HS-27A (cell line): ENCODE results near the gene CHI3L2.
"Not testable (repeated sequence)": the region's sequence is repeated elsewhere in the genome, so short reads cannot be mapped to it uniquely, and the experiment has no call there.

ENCODE experiments used
- DNase-seq: peaks from one replicate; pipeline ENCODE4 v3.0.0-alpha.2; 2012; ENCODE audit warnings: low read depth, missing footprints

The CHI3L2 gene

DNA sequence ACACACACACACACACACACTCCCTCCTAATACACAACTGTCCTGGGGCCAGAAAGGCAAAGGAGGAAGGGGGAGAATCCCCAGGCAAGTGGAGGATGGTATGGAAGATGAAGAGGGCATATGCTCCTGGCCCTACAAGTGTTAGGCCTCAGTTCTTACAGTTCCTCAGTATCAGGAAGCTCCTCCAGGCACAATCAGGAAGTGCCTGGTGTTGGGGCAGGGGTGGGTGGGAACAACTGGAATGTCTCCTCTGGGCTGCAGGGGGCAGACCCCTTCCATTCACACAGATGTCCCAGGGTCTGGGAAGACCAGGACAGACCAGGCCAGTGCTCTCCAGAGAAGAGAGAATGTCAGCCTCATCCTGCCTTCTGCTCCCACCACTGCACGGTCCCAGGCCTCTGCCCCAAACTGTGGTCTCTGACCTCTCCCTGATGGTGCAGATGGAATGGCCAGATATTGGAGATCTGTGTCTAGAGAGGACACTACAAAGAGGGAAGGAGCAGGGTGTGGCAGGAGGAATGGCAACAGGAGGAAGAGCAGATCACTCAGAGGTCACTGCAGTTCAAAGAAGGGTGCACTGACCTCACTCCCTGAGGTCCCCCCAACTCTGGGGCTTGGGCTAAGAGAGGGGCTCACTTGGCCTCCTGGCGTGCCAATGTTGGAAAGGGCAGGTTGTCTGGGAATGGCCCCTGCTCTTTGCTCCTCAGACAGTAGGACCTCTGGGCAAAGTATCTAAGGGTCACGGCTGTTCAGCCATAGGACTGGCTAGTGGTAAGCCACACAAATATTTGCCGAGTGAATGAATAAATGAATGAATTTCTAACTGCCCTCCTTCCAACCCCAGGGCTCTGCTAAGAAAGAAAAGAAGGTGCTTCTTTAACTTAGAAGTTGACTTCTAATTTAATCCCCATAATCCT, 24.5 kb upstream of the CHI3L2 start:
- no peak for DNase-seq

DNA sequence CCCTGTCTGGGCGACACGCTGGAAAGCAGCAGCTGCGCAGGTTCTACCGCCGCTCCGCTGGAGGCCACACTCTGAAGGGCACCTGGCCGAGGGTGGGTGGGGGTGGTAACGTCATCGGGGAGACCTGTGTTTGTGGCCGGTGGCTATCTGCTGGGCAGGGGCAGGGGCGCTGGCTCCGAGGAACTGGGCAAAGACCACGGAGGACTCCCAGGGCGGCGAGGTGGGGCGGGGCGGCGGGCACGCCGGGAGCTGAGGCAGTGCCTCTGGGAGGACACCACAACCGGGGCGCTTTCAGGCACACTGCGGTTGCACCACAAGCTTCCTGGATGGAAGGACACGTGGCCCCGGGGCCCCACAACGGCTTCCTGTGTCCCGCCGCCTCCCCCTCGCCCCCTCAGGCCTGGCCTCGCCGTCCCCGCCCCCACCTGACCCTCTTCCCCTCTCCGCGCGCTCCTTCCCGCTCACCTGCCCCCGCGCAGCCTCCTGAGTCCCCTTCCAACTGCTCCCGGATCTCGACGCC, 23.8 kb upstream of the CHI3L2 start:
- no peak for DNase-seq

DNA sequence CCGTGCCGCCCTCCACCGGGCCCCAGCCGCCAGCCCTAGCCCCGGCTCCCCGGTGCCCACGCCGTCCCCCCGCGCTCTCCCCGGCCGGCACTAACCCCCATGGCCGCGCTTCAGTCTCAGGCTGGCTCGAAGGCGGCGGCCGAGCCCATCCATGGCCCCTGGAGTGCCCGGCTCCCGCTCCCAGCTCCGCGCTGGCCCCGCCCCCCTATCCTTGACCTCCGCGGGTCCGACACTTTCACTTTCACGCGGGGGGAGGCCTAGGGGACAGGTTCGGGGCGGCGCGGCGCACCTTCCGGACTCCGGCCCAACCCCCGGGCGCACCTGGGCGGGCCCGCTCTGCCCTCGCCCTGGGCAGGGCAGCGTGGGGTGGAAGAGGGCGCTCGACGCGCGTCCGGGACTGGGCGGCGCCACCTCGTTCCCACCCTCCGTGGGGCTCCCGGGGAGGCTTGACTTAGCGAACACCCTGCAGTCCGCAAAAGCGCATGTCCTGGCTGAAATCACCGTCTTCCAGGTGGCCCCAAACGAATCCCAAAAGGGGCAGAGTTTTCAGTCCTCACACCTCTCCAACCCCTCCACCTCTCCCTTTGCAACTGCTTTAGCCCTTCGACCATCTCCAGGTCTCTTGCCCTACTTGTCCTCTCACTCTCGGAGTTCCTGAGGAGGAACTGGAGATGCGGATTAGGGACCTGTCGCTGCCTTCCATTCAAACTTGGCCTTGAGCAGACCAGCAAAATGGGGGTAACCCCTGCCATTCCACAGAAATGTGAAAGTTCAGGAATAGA, 23.1 kb upstream of the CHI3L2 start:
- DNase-seq = no peak

DNA sequence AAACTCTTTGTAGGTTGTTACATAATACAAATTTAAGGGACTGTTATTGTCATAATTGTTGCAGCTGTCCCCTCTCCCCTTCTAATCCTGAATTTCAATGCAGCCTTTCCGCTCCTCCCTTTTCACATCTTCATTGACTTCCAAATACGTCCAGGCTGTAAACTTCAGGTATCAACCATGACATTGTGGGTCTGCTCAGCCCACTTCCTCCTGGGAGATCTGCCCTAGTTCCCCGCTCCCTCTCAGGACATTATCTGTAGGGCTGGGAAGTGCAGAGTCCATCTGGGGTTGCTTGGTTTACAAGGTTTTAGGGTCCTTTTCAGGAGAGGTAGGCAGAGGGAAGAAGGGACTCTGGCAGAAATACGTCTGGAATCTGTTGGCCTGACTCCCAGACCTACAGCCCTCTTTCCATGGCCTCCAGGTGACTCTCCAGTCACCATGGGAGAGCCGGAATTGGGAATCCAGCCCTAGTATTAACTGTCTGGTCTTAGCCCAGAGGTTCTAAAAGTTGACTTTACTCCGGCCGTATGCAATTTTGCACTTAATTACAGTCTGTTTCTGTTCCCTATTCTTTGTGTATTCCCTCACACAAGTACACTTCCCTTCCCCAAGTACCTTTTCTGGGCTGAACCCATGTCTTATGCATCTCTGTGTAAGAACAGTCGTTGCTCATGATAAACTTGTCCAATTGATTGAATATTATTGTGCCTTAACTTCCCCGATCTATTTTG, 22.4 kb upstream of the CHI3L2 start:
- DNase-seq = no peak

DNA sequence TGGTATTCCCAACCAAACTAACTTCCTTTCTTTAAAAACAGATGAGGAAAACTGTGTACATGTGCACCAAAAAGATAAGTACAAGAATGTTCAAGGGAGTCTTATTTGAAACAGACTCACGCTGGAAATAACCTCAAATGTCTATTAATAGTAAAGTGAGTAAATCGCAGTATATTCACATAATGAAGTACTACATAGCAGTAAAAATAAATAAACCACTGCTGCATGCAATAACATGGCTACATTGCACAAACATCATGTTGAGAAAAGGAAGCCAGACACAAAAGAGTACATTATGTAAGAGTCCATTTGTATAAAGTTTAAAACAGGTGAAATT, 21.8 kb upstream of the CHI3L2 start:
- no peak for DNase-seq

DNA sequence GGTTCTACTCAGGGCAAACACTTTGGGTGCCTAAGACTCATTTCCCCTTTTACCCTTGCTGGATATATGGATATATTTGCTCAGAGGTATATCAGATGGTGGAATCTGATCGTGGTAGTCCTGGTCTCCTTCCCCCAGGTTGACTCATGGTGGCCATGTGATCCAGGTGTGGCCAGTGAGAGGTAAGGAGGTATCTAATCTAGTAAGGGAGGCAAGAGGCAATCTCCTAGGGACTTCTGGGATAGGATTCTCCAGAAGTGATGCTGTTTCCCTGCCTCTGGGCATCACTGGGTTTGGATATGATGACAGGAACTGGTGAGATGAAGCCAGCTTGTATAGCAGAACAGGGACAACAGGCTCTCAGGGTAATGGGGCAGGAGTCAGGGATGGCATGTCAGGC, 18.6 kb upstream of the CHI3L2 start:
- no peak for DNase-seq

DNA sequence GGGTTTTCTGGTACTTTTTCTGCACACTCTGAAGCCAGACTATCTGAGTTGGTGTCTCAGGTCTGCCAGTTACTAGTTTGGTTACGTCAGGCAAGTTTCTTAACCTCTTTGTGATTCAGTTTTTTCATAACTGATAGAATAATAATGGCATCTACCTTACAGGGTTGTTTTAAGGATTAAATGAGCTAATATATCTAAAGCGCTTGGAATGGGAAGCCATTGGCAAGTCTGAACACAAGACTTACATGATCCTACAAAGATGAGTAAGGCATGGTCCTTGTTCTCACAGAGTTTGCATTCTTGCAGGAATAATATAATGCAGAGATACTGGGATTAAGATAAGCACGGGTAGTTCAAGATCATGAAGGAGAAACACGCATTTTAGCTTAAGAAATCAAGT, 17.9 kb upstream of the CHI3L2 start:
- no peak for DNase-seq

DNA sequence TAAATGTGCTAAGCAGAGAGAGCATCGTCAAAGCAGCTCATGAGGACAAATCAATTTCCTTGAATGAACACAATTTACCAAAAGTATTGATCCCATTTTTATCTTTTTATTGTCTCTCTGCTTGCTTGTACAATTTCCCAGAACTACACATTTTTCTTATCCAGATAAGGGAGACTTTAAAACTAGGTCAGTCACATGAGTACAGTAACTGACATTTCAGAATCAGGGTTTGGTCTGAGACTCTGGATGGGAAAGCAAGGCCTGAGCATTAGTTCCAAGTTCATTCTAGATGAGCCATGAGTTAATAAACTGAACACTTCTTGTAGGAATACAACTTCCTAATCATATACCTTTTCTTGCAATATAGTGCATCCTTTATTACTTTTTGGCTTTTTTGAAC, 15.6 kb upstream of the CHI3L2 start:
- DNase-seq = no peak

DNA sequence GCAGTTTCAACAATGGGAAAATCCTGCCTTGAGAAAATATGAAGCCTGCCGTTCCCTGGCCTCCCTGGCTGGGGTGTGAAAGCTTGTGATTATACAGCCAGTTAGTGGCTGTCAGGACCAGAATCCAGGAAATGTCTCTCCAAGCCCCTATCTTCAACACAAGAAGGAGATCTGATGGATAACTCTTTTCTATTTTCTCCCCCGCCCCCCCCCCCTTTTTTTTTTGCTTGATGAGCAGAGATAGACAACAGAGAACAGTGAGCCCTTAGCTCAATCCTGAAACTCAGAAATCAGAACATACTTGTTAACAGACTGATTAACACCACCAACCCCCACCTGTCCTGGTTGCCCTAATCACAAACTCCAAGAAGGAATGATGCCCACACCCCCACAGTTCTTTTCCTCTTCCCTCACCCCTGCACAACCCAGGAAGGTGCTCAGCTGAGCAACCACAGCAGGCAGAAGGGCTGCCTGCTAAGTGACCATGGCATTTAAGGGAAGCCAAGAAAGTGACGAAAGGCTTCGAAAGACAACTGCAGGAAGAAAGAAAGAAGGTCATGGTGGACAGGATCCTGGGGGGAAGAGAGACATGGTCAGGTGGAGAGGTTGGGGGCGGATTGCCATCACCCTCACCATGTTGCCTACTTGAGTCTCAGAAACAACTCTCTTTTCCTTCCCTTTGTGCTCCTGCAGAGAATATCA, 14.7 kb upstream of the CHI3L2 start:
- DNase-seq = no peak

DNA sequence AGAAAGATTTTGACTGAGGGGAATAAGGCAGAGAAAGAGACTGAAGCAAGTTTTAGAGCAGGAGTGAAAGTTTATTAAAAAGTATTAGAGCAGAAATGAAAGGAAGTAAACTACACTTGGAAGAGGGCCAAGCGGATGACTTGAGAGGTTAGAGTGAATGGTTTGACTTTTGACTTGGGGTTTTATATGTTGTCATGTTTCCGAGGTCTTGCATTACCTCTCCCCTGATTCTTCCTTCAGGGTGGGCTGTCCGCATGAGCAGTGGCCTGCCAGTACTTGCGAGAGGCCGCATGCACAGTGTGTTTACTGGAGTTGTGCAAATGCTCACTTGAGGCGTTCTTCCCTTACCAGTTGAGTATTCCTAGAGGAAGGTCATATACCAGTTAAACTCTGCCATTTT, 14.1 kb upstream of the CHI3L2 start:
- DNase-seq = no peak

DNA sequence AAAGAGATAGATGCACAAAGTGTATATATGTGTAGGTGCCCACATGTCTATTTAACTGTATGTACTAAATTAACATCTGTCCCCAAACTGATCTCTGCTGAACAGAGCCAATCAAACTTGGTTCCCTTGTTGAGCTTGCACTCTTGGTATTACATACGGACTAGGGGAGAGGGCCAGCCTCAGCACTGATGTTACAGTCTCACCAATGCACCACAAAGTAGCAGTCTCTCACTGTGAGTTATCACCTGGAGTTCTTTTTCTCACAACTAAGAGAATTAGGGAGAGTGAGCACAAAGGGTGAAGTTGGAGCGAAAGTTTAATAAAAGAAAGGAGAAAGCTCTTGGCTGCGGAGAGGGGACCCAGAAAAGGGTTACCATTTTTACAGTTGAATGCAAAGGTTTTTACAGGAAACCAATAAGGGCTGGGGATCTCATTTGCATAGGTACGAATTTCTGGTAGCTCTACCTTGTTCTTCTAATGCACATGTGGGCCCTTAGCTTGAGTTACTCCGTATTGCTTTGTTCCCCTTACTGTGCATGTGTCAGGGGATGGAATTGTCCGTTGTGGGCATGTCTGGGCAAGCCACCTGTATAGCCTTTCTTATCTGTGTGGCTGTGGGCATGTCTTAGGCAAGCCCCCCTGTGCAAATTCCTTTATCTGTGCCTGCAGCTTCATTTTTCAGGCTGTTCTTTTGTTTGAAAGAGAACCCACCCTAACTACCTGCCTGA, 13.3 kb upstream of the CHI3L2 start:
- no peak for DNase-seq

DNA sequence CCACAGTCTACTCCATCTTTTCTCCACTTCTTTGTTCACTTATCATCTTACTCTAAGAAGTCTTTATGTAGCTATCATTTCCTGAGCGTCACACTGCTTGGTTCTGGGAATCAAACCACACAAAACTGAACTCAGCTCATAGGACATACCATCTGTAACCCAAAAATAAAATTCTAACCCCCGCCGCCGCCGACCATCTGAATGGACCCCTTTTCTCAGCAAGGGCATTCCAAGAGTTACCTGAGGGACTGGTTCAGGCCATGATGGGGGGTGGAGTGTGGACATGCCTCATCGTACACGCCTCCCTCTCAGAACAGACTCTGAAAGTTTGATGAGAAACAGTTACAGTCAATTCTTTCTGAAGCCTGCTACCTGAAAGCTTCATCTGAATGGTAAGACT, 12.6 kb upstream of the CHI3L2 start:
- no peak for DNase-seq

DNA sequence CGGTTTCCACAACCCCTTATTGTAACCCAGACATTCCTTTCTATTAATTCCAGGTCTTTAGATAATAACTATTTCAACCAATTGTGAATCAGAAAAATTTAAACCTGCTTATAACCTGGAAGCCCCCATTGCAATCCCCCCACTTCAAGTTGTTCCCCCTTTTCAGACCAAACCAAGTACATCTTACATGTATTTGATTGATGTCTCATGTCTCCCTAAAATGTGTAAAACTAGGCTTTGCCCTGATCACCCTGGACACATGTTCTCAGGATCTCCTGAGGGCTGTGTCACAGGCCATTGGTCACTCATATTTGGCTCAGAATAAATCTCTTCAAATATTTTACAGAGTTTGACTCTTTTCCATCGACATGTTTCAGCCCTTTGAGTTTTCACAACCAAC, 12.2 kb upstream of the CHI3L2 start:
- DNase-seq = not testable (repeated sequence)

DNA sequence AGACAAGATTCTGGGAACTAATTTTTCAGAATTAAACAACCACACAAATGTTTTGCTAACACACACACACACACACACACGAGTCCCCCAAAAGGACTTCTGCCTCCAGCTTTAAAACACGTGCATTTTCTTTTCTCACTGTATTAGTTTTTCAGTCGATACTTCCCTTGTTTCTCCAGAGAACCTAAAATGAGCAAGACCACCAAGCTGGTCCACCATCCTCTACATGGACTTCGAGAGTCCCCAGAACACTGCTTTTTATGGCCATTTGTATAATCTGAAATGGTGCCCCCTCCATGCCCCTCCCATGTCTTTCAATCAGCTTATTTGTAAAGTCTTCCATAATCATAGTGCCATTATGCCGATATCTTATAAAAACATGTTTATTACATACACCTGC, 10.8 kb upstream of the CHI3L2 start:
- no peak for DNase-seq

DNA sequence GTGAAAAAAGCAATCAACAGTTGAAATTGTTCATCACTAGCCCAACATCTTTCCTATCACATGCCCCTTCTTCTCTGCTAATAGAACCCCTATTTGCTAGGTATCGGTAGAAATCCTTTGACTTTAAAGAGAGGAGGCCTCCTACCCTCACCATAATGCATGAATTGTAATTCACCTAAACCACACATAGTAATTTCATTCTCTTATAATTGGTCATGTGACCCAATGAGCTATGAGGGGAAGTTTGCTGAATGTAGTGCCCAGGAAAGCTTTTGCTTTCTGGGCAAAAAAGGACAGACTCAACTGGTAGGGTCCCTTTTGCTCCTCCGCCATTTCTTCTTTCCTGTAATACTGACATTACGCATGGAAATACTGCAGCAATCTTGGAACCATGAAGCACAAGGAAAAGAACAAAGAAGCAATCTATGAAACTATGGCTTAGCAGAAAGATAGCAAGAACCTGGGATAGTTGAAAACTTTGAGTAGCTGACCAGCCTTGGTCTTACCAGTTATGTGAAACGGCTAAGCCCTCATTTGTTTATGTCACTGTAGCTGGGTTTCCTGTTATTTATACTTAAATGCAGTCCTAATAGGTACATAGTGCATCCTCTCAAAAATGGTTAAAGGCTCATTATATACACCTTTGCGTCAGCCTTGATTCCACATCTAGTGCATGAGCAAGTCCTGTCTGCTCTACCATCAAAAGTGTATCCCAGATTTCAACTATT, 10.2 kb upstream of the CHI3L2 start:
- DNase-seq = no peak

DNA sequence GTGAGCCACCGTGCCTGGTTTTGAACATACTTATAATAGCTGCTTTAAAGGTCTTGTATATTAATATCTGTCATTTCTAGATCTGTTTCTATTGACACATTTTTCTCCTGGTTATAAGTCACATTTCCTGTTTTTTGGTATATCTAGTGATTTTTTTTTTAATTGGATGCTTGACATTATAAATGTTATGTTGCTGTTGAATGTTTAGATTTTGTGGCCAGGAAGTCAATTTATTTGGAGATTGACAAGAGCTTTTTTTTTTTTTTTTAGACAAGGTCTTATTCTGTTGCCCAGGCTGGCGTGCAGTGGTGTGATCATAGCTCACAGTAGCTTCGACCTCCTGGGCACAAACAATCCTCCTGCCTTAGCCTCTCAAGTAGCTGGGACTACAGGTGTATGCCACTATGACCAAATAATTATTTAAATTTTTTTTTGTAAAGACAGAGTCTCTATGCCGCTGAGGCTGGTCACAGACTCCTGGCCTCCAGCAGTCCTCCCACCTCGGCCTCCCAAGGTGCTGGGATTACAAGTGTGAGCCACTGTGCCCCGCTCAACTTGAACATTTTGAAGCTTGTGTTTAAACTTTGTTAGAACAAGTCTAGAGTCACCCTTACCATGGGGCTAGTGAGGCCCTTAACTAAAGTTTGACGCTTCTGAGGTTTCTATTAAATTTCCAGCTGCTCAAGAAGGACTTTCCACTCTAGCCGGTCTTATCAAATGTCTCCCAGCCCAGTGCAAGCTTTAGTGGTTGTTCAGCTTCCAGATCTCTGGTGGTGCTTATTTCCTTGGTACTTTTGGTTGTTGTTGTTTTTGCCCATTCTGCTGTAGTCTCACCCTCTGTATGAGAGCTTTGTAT, 8.6 kb upstream of the CHI3L2 start:
- DNase-seq = no peak

DNA sequence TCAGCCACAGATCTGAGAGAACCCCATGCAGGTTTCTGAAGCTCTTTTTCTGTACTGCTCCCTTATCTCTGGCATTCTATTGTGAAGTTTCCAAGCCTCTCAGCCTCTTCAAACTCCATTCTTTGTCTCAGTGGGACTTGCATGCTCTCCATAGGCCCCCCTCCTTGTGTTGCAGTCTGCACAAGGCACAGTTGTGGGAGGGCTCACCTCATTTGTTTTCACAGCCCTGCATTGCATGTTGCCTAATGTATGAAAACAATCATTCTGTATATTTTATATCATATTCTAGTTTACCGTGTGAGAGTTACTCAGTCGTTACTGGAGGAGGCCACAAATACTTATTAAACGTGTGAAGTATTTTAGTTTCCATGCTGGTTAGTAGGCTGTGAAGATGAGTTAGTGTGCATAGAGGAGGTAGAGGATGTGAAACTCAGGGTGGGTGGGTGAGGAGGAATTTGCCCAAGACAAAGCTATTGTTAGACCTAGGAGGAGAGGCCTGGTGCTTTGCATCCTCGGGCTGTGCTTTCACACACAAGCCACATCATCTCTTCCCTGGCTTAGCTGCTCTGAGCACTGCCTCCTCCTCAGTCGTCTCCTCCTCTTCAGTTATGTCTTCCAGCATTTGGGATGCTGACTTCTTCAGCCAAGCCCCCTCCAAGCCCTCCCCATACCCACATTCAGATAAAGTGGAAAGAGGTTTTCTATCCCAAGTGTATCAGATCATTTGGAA, 7.8 kb upstream of the CHI3L2 start:
- DNase-seq = no peak

DNA sequence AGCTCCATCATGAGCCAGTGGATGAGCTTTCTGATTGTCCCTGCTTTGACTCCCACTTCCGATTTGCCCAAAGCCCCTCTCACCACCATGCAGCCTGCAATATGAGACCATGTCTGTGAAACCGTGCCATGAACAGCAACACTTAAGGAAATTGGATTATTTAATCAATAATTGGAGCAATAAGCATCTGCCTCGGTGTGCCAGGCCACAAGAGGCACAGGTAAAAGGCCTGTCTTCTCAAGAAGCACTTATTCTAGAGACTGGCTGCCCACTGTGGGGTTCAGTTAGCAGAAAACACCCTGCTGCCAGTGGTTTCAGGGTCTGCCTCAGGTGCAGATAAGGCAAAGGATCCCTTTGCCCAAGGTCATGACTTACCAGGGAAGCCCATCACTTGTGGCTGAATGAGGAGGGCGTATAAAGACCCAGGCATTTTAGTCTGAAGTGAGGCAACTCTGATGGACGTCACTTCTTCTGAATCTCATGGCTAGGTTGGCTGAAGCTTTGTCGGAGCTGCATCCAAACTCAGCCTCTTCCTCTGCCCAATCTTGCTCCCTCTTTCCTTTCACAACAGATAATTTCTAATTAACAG, 7.1 kb upstream of the CHI3L2 start:
- no peak for DNase-seq

DNA sequence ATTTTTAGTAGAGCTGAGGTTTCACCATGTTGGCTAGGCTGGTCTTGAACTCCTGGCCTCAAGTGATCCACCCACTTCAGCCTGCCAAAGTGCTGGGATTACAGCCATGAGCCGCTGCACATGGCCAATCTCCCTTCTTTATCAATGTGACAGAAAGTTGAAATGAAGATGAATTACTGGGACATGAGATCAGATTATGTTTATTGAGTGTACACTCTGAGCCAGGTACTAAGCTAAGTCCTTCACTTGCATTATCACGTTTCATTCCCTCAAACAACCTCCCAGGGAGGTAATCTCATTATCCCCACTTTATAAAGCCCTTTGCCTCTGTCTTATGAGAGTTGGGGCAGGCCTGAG, 6.3 kb upstream of the CHI3L2 start:
- DNase-seq = no peak
